Skeletal muscle cell (primary cell): Measurements from ENCODE around the gene WRAP53.
A peak's percentile ranks its signal among the peaks of the same experiment; 100 is the strongest.

ENCODE experiments used
- DNase-seq: peaks from one replicate; pipeline ENCODE4 v3.0.0-alpha.2; 2010; ENCODE audit warnings: low read depth
- H3K4me3 ChIP-seq: 2 replicates; pipeline ENCODE4 v1.5.1; 2011; ENCODE audit warnings: low read depth, mild to moderate bottlenecking, control low read depth, low read length, moderate library complexity

The WRAP53 gene

GRCh38 chr17:7706631-7707354 lies 18.5 kb downstream of the WRAP53 start:
- H3K4me3 ChIP-seq, result no peak overlapping the region
- no peak for DNase-seq

GRCh38 chr17:7707446-7707845 lies 19.2 kb downstream of the WRAP53 start:
- DNase-seq, result no peak
- H3K4me3 ChIP-seq, result no peak overlapping the region

GRCh38 chr17:7707858-7708750 lies 19.8 kb downstream of the WRAP53 start:
- no peak overlapping the region for H3K4me3 ChIP-seq
- no peak for DNase-seq

- no peak for DNase-seq
- H3K4me3 ChIP-seq, result no peak overlapping the region
Measured at GRCh38 chr17:7709031-7709430, 20.8 kb downstream of the WRAP53 start.

GRCh38 chr17:7710301-7710700 lies 22.0 kb downstream of the WRAP53 start:
- no peak for DNase-seq
- no peak overlapping the region for H3K4me3 ChIP-seq

GRCh38 chr17:7711051-7711755 lies 22.9 kb downstream of the WRAP53 start:
- no peak overlapping the region for H3K4me3 ChIP-seq
- no peak for DNase-seq

- no peak for DNase-seq
Measured at GRCh38 chr17:7712111-7712771, 24.0 kb downstream of the WRAP53 start.

GRCh38 chr17:7713782-7714181 lies 25.5 kb downstream of the WRAP53 start:
- DNase-seq, result no peak

More at GRCh38 chr17:7712111-7712771, 24.0 kb downstream of the WRAP53 start:
- H3K4me3 ChIP-seq, result no peak overlapping the region

GRCh38 chr17:7714721-7715594 lies 26.7 kb downstream of the WRAP53 start:
- no peak for DNase-seq
- H3K4me3 ChIP-seq, result no peak overlapping the region

More at GRCh38 chr17:7713782-7714181, 25.5 kb downstream of the WRAP53 start:
- H3K4me3 ChIP-seq, result no peak overlapping the region

- H3K4me3 ChIP-seq, result peak overlapping the region; percentile 68
- DNase-seq, result no peak
Measured at GRCh38 chr17:7715936-7716886, 27.9 kb downstream of the WRAP53 start.

- H3K4me3 ChIP-seq, result peak within 1 kb of the TSS; percentile 68
- DNase-seq, result peak; percentile 59
Measured at GRCh38 chr17:7716901-7717755, 28.9 kb downstream of the WRAP53 start, which contains the start of gene DNAH2. DNAH2 (plus strand) TSS chr17:7717744; CDS start chr17:7719735, 1,991 bp downstream.

- peak; percentile 5 for DNase-seq
- H3K4me3 ChIP-seq, result peak overlapping the region; percentile 68
Measured at GRCh38 chr17:7717756-7718350, 29.6 kb downstream of the WRAP53 start.

GRCh38 chr17:7719661-7720060 lies 31.4 kb downstream of the WRAP53 start:
- no peak overlapping the region for H3K4me3 ChIP-seq
- no peak for DNase-seq

GRCh38 chr17:7720125-7720524 lies 31.8 kb downstream of the WRAP53 start:
- H3K4me3 ChIP-seq, result no peak overlapping the region
- DNase-seq, result no peak

GRCh38 chr17:7721612-7722011 lies 33.3 kb downstream of the WRAP53 start:
- no peak overlapping the region for H3K4me3 ChIP-seq
- DNase-seq, result no peak

- no peak for DNase-seq
- H3K4me3 ChIP-seq, result no peak overlapping the region
Measured at GRCh38 chr17:7727886-7728285, 39.6 kb downstream of the WRAP53 start.
